Smooth muscle cell (in vitro differentiated cells): ENCODE results near the gene PPP2CA. TPM values are rescaled to one million over a fixed set of nuclear protein-coding genes. Genes with fewer than 3 reads are reported as not detected.
A peak's percentile ranks its signal among the peaks of the same experiment; 100 is the strongest.

Experiments used
- DNase-seq: peaks from one replicate; lab custom pipeline; 2025; ENCODE audit not compliant: unreplicated experiment; lab: John Stamatoyannopoulos, UW
- H2AFZ ChIP-seq: fragments of 200-600 bp; sonication (generic); 2 replicates; pipeline ENCODE4 v1.6.0; 2016; ENCODE audit warnings: antibody characterized with exemption, low read depth, mild to moderate bottlenecking
- H3F3A ChIP-seq: fragments of 200-600 bp; sonication (generic); 2 replicates; pipeline ENCODE4 v1.6.0; 2017; ENCODE audit warnings: antibody characterized with exemption, low read depth
- H3K27ac ChIP-seq: fragments of 200-600 bp; sonication (generic); 2 replicates; pipeline ENCODE4 v1.5.1; 2016; ENCODE audit warnings: low read depth, mild to moderate bottlenecking
- H3K27me3 ChIP-seq: fragments of 200-600 bp; sonication (generic); 2 replicates; pipeline ENCODE4 v1.6.1; 2016; ENCODE audit warnings: low read depth, mild to moderate bottlenecking
- H3K36me3 ChIP-seq: fragments of 200-600 bp; sonication (generic); 2 replicates; pipeline ENCODE4 v1.5.1; 2016; ENCODE audit warnings: low read depth
- H3K4me1 ChIP-seq: fragments of 200-600 bp; sonication (generic); 2 replicates; pipeline ENCODE4 v1.5.1; 2016; ENCODE audit warnings: low read depth
- H3K4me2 ChIP-seq: fragments of 200-600 bp; sonication (generic); 2 replicates; pipeline ENCODE4 v1.6.0; 2016; ENCODE audit warnings: mild to moderate bottlenecking
- H3K4me3 ChIP-seq: fragments of 200-600 bp; sonication (generic); 2 replicates; pipeline ENCODE4 v1.5.1; 2016; ENCODE audit warnings: mild to moderate bottlenecking
- H3K79me2 ChIP-seq: fragments of 200-600 bp; sonication (generic); 2 replicates; pipeline ENCODE4 v1.6.0; 2016; ENCODE audit warnings: low read depth, mild to moderate bottlenecking
- H3K9ac ChIP-seq: fragments of 200-600 bp; sonication (generic); 2 replicates; pipeline ENCODE4 v1.6.0; 2016; ENCODE audit warnings: low read depth
- H3K9me3 ChIP-seq: fragments of 200-600 bp; sonication (generic); replicated peaks from 2 replicates; pipeline ENCODE4 v1.5.1; 2016; ENCODE audit warnings: low read depth
- H4K20me1 ChIP-seq: fragments of 200-600 bp; sonication (generic); 2 replicates; pipeline ENCODE4 v1.6.0; 2016; ENCODE audit warnings: low read depth
- WGBS: methylation state at CpG from one replicate; pipeline ENCODE4 v1.1.7; 2016; ENCODE audit warnings: low lambda C conversion rate; 5-methylcytosine and 5-hydroxymethylcytosine counted together
- polyA plus RNA-seq: library from polyadenylated mRNA; unstranded; fragments of >200 nt; fragmentation: Nextera tagmentation; extraction: Ambion mirVana; gene quantifications from 2 replicates; pipeline ENCODE4 v1.2.1, GENCODE V29; 2016
- total RNA-seq: library from RNA; depleted of rRNA; stranded (reverse); fragments of >200 nt; gene quantifications from 2 replicates; pipeline ENCODE4 v1.2.3, GENCODE V29; 2014
- TF ChIP-seq, protein P1 (sequence below): fragments of 200-600 bp; sonication (generic); IDR thresholded peaks from 2 replicates; pipeline ENCODE4 v1.5.1; 2017; ENCODE audit warnings: borderline replicate concordance, mild to moderate bottlenecking, antibody characterized with exemption; ENCODE audit not compliant: insufficient read depth, poor library complexity, severe bottlenecking

Gene PPP2CA
- total and polyA plus RNA-seq, 2 experiments from 2014 or later: 82.4 to 243 TPM

DNA sequence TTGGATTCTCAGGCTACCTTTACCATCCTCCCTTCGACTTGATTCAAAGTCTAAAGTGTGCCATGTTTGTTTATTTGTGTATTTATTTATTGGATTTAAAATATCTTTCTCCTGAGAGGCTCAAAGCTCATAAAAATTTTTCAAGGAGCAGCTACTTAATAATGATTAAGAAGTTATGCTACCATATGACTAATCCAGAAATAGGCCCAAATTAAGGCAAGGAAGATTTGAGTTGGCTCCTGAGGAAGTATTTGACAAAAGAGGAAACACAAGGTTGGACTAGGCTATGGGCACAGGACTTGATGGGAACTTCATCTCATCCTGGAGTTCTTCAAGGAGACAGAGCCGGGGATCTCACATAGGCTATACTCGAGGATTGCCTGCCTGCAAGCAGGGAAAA is 22.4 kb upstream of the PPP2CA start:
- Histone ChIP-seq H2AFZ (no peak overlapping the region), H3F3A (no peaks in the 10 kb centered on the region), H3K27ac (peak overlapping the region; percentile 90), H3K36me3 (no peaks in the 10 kb centered on the region), H3K27me3 (no peaks in the 10 kb centered on the region), H3K9me3 (no peaks in the 10 kb centered on the region), H3K79me2 (no peaks in the 10 kb centered on the region), H3K9ac (peak overlapping the region; percentile 13), H3K4me2 (peak overlapping the region; percentile 32), H3K4me1 (peaks cover 20% of the 10 kb centered on the region), H3K4me3 (no peak overlapping the region), H4K20me1 (no peaks in the 10 kb centered on the region)
- TF ChIP-seq, protein P1, sequence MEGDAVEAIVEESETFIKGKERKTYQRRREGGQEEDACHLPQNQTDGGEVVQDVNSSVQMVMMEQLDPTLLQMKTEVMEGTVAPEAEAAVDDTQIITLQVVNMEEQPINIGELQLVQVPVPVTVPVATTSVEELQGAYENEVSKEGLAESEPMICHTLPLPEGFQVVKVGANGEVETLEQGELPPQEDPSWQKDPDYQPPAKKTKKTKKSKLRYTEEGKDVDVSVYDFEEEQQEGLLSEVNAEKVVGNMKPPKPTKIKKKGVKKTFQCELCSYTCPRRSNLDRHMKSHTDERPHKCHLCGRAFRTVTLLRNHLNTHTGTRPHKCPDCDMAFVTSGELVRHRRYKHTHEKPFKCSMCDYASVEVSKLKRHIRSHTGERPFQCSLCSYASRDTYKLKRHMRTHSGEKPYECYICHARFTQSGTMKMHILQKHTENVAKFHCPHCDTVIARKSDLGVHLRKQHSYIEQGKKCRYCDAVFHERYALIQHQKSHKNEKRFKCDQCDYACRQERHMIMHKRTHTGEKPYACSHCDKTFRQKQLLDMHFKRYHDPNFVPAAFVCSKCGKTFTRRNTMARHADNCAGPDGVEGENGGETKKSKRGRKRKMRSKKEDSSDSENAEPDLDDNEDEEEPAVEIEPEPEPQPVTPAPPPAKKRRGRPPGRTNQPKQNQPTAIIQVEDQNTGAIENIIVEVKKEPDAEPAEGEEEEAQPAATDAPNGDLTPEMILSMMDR: no peak
- no peak for DNase-seq
- WGBS: 89% methylated on average over 3 of the region's 3 CpGs

DNA sequence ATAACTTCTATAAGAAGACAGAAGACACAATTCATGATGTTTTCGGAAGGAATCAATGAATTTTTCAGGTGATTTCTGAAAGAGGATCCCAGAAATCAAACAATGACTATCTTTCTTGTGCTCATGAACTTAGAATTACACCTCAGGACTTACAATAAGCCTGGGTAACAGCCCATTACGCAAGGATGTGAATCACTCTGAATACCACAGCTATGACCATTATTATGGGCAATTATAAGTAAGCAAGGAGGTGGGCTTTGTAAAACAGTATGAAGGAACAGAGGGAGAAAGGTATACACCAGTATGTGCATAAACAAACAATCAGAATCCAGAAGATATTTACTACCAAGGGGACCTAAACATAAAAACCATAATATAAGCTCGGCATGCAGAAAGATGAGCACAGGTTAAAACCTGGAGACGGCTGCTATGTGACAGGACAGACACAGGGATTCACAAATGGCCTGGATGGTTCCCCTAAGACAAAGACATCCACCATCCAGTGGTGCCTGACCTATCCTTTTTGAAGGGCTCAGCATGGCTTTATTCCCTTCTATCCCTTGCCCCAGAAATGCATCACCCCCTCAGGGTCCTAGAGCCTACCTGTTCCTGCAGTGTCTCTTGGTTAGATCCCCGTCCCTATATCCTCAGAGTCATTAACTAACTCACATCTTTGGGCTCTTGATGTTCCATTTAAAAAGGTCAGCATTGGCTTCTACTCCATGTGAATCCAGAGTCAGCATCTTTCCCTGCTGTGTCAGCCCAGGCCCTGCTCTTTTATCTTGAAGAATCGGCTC is 21.8 kb upstream of the PPP2CA start:
- Histone ChIP-seq H3K27ac (peak overlapping the region; percentile 90), H3K9ac (peak overlapping the region; percentile 68), H3K4me2 (peak overlapping the region; percentile 46)

DNA sequence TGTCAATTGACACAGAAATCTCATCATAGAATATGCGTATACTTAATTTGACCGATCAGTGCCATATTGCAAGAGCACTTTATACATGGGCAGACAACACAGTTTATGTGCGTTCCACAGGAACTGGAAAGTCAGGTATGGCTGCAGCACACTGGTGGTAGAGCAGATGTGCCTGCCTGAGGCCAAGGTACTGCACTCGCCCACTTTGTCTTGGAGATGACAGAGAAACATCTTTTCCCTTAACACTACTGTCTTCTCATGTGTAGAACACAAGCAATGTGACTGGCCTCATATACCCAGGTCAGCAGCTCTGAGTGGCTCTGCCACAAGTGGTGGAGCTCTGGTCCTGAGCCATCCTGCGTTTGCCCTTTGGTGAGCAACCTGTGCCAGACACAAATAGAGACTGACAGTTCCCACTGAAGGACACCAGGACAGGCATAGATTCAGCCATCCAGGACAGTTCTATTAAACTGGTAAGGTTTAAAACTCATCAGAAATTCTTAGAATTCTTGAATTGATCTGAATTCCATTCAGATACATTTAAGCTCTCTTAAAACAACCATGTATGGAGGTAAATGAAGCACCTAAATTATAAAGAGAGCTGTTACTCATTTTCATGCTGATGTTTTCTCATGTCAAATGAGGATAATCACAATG is 21.0 kb upstream of the PPP2CA start:
- no peaks in the 10 kb centered on the region for H3F3A ChIP-seq
- no peaks in the 10 kb centered on the region for H4K20me1 ChIP-seq
- no peak for DNase-seq
- no peak overlapping the region for H2AFZ ChIP-seq
- H3K9me3 ChIP-seq: no peaks in the 10 kb centered on the region
- H3K27ac ChIP-seq: peak overlapping the region; percentile 90
- peak overlapping the region; percentile 46 for H3K4me2 ChIP-seq
- H3K27me3 ChIP-seq: no peaks in the 10 kb centered on the region
- TF ChIP-seq, protein P1: no peak
- peaks cover 20% of the 10 kb centered on the region for H3K4me1 ChIP-seq
- no peak overlapping the region for H3K4me3 ChIP-seq
- H3K9ac ChIP-seq: peak overlapping the region; percentile 68
- H3K36me3 ChIP-seq: no peaks in the 10 kb centered on the region
- H3K79me2 ChIP-seq: no peaks in the 10 kb centered on the region
- 77% methylated on average over 5 of the region's 5 CpGs for WGBS

More for the DNA sequence above, 21.8 kb upstream of the PPP2CA start:
- Histone ChIP-seq H3K36me3 (no peaks in the 10 kb centered on the region), H3K27me3 (no peaks in the 10 kb centered on the region), H4K20me1 (no peaks in the 10 kb centered on the region), H3K79me2 (no peaks in the 10 kb centered on the region), H3F3A (no peaks in the 10 kb centered on the region), H2AFZ (no peak overlapping the region), H3K4me3 (no peak overlapping the region), H3K4me1 (peaks cover 20% of the 10 kb centered on the region), H3K9me3 (no peaks in the 10 kb centered on the region)
- DNase-seq: no peak
- TF ChIP-seq, protein P1: no peak
- 73% methylated on average over 6 of the region's 6 CpGs for WGBS
